GM12872 (cell line): ENCODE data around the gene RAPGEF4.

Experiments used
- CTCF ChIP-seq: IDR thresholded peaks from 3 replicates; pipeline ENCODE4 v1.5.1; 2011; ENCODE audit warnings: low read depth, mild to moderate bottlenecking, low read length, moderate library complexity; ENCODE audit not compliant: insufficient read depth

Gene RAPGEF4

GRCh38 chr2:172782506-172783164, 47.0 kb downstream of the RAPGEF4 start:
- no peak for TF ChIP-seq CTCF

GRCh38 chr2:172783165-172783898, 47.7 kb downstream of the RAPGEF4 start:
- no peak for TF ChIP-seq CTCF

- no peak for TF ChIP-seq CTCF
Measured at GRCh38 chr2:172788871-172789270, 53.2 kb downstream of the RAPGEF4 start.

GRCh38 chr2:172790404-172790803, 54.8 kb downstream of the RAPGEF4 start:
- TF ChIP-seq CTCF: no peak

- TF ChIP-seq CTCF: no peak
Measured at GRCh38 chr2:172791953-172792352, 56.3 kb downstream of the RAPGEF4 start.

- no peak for TF ChIP-seq CTCF
Measured at GRCh38 chr2:172792711-172793110, 57.1 kb downstream of the RAPGEF4 start.

GRCh38 chr2:172804423-172804822, 68.8 kb downstream of the RAPGEF4 start:
- no peak for TF ChIP-seq CTCF
